ENCODE measurements around the gene NMNAT3.

The NMNAT3 gene

DNA sequence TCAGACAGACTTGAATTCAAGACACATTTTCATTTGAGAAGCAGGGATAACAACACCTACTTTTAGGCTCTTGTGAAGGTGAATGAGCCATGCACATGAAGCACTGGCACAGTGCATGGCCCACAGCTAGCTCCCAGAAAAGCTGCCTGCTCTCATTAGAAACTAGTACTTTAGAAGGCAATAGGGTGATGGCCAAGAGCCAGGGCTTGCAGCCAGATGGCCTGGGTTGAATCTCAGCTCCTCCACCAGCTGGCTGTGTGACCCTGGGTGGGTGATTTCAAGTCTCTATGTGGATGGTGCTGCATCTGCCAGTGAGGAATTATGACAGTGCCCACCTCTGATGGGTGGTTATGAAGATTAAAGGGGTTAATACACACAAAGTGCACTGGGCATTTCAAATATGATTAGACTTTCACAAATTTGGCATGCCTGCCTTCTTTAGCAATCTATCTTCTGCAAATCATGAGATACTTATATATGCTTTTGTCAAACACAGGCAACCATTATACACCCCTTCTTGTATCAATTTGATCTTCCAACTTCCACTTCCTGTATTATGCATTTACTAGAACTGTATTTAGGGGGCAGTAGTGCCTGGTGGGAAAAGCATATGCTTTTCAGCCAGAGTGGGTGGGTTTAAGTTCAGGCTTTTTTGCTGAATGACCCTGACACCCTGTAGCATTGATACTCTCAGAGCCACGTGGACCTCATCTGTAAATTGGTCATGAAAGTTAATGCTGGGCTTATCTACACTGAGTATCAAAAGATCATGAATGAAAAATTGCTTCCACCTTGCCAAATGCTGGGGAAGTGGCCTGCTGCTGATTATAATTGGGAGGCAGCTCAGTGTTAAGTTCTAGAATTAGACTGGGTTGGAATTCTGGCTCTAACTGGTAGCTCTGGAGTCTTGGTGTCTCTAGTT lies 103.5 kb downstream of the NMNAT3 start:
- no peak for DNase-seq

DNA sequence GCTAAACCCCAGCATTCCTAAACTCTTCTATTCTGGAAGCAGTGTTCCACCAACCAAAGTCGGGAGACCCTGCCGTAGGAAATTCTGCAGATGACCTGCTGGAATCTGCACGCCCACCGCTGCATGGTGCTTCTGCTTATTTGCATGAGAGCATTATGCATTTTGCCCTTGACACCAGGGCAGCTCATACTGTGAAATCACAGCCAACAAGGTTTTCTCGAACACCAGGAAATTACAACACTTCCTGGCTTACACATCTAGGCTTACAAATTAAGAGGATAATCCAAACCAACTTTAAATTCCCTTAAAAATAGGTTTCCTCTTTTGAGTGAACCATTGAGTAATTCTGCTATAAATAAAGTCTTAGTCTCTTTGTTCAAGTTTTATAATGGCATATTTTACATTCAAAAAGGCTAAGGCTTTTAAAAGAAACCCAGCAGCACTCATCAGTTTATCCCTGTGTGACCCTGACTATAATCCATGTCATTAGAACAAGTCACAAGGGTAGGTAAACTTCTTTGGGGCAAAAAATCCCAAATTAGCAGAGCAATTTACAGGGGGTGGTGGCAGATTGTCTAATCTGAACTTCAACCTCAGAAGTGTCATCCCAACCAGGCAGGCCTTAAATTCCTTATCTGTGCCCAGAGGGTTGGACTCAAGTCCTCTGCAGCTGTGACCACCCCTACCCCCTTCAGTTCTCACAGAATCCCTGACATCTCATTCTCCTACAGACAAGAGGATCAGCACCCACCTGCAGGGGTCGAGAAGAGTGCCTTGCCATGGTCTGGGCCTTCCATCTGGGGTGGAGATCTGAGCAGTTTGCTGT lies 104.7 kb downstream of the NMNAT3 start:
- DNase-seq, result no peak

DNA sequence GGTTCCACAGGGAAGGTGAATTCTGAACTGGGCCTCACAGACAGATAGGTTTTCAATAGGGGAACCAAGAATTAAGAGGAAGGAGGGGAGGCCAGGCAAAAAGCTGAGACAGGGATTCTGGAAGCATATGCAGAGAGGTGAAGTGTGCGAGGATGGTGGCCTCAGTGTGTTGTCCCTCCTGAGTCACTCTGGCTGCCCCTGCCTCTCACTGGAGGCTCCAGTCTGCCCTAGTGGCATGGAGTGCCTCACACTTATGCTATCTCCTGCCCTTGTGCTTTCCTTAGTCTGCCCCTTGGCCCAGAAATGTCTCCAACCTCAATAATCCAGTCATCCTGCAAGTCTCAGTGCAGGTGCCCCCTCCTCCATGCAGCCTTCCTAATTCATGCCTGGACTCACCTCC lies 106.1 kb downstream of the NMNAT3 start:
- DNase-seq, result no peak

GRCh38 chr3:139564294-139564861 lies 113.4 kb downstream of the NMNAT3 start:
- no peak for DNase-seq

DNA sequence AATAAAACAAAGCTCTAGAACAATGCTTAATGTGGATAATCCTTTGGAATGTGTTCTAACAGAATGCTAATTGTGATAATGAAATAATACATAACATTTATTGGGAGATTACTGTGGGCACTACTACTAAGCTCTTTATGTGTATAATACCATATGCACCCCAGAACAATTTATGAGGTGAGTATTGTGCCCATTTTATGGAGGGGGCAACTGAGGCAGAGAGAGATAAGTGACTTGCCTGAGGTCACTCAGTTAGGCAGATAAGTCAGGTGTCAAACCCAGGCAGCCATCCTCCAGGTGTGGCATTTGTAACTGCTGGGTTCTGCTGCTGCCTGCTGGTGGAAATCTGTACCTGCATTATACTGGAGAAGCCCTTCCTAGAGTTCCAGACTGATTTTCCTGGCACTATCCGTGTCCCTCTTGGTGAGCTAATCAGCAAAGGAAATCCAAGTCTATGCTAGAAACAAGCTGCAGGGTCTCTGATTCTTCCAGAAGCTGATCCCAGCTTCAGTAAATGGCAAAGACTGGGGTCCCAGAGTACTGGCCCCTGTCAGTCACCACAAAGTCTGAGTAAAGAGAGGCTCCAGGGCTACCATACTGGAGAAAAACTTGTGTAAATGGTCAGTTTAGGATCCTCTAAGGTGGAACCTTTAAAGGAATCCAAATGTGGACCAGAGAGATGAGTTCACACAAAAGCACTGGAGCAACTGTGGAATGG lies 115.7 kb downstream of the NMNAT3 start:
- DNase-seq, result peak; percentile 38

GRCh38 chr3:139561255-139561817 lies 116.4 kb downstream of the NMNAT3 start:
- DNase-seq, result peak; percentile 38

DNA sequence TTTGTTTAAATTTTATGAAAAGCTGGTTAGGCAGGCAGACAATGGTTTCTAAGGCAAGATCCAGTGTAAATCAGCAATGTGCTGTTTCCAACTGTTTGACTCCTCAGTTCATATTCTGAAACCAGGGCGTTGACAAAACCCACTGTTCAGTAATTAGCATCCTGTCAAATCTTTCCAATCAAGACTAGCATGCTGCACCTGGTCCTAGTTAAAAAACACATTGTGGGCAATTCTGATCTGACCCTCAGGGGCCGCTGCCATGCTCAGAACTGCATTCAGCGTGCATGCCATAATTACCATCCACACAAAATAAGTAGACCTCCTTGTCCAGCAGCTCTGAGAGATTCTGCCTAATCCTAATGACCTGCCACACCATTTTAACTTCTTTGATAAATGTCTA lies 117.4 kb downstream of the NMNAT3 start:
- no peak for DNase-seq

DNA sequence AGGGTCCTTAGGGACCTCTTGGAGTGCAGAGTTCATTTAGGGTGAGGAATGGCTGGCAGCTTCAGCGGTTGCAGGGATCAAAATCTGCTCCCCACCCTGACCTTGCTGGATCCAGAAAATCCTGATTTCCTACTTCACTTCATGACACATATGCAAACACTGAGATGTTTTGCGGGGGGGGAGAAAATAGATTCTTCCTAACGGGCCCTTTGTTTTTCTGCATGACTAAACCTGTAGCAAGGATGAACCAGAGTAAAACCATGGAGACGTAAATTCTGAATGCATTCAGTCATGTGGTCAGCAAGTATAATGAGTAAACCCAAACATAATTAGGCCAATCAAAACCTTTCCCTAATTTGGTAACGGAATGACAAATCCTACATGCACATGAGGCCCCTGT lies 118.2 kb downstream of the NMNAT3 start:
- DNase-seq, result no peak

GRCh38 chr3:139558351-139559266 lies 119.2 kb downstream of the NMNAT3 start:
- no peak for DNase-seq

DNA sequence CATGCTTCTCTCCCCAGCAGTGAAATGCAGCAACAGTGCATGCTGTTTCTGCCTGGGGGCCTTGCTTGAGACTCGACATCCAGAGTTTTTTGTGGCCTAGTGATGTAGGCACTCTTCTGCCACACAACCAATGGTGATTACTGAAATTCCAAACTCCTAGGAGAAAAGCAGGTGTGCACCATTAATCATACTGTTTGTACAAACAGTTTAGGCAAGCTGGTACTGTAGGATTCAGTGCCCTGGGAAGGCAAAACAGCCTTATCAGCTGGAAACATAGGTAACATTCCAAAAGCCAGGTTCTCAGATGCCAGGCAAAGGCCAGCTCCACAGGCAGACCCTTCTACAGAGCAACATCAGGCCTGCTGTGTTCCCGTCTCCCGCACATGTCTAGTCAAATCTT lies 120.7 kb downstream of the NMNAT3 start:
- no peak for DNase-seq

DNA sequence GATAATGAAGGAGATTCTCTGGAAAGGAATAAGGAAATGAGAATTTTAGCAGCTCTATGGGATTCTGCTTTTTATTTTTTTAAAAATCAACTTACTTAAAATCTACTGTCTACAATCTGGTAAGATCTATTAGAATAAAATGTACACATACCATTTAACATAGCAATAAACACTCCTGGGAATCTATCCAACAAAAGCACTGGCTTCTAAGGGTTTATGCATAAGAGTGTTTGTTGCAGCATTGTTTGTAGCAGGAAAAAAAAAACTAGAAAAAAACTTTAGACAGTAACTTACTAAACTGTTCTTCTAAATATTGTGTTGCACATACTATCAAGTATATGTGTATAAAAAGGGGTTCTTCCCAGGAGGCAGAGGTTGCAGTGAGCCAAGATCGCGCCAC lies 122.5 kb downstream of the NMNAT3 start:
- no peak for DNase-seq

DNA sequence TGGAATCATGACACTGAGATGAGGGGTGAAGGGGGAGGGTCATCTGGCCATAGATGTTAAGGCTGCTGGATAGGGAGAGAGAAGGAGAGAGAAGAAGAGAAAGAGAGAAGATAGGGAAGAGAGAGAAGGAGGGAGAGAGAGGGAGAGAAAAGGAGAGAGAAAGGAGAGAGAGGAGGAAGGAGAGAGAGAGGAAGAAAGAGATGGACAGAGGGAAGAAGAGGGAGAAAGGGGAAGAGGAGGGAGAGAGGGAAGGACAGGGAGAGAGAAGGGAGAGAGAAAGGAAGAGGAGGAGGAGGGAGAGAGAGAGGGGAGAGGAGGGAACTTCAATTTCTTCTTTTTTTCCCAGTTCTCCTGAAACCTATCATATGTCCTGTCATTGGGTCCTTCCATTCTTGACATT lies 123.1 kb downstream of the NMNAT3 start:
- DNase-seq, result no peak

GRCh38 chr3:139552632-139553365 lies 125.0 kb downstream of the NMNAT3 start:
- DNase-seq, result no peak

DNA sequence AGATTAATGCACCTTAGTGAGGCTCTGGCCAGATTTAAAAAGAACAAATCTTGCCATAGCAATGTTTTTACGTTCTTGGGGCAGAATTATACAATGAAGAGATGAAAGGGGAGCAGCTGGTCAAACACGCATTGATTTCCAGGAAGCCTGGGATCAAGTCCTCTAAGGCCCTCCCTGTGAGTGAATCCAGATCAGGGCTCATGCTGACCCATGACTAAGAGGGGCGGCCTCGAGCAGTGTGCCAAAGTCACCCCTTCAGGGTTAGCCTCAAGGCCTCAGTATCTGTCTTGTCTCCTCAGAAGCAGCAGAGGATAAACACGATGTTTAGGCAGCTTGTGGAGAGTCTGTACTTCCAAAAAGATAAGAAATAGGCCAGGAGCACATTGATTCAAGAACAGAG lies 129.0 kb downstream of the NMNAT3 start:
- no peak for DNase-seq

GRCh38 chr3:139547666-139548065 lies 130.1 kb downstream of the NMNAT3 start:
- no peak for DNase-seq

- DNase-seq, result no peak
These were observed 131.0 kb downstream of the NMNAT3 start for GRCh38 chr3:139546772-139547171.

GRCh38 chr3:139541532-139542288 lies 136.1 kb downstream of the NMNAT3 start:
- no peak for DNase-seq

- DNase-seq, result peak; percentile 75
These were observed 136.9 kb downstream of the NMNAT3 start for GRCh38 chr3:139540651-139541531.

DNA sequence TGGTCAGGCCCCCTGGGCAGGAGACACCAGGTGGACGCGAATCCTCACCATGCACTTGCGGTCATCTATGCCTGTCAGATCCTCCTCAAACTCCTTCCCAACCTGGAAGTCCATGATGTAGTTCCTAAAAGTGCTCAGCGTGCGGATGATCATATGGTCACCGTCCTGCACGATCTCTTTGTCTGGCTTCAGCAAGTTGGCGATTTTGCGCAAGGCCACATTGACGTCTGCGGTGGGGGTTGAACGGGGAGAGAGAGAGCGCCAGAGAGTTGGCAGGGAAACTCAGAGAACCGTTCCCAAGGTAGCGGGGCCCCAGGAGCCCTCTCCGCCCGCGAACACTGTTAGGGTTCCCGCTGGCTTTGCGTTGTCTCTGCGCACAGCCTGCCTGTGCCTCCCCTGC lies 139.0 kb downstream of the NMNAT3 start:
- peak; percentile 44 for DNase-seq

All from midbrain (tissue), 1 donor.